HEK293 (cell line): Measurements from ENCODE around the gene C19orf44.

Experiments
- CTCF ChIA-PET: fragments of 350-600 bp; formaldehyde crosslinking; extraction: SDS; loops from one replicate; lab custom pipeline; 2021; ENCODE audit warnings: antibody characterized with exemption; lab: Yijun Ruan, JAX
- POLR2A ChIA-PET: fragments of 300-600 bp; formaldehyde crosslinking; extraction: SDS; loops from one replicate; lab custom pipeline; 2020; ENCODE audit warnings: antibody characterized with exemption, inconsistent platforms; lab: Yijun Ruan, JAX
- H3K27ac ChIP-seq: fragments of 200-500 bp; sonication (Bioruptor generic); 2 replicates; pipeline ENCODE4 v1.5.1; 2014; ENCODE audit warnings: low read depth, low read length, control low read depth, inconsistent platforms; ENCODE audit errors: extremely low read depth
- H3K36me3 ChIP-seq, 2 experiments: fragments of 200-500 bp in 1 of 2; sonication (Bioruptor generic) in 1 of 2; 1 replicate in 1 of 2; 2 replicates in 1 of 2; pipeline ENCODE4 v1.5.1; 2014 to 2017; ENCODE audit warnings: inconsistent platforms in 2 of 2, low read length in 2 of 2; ENCODE audit not compliant: control insufficient read depth in 2 of 2, insufficient read depth in 1 of 2
- H3K4me1 ChIP-seq: fragments of 200-500 bp; sonication (Bioruptor generic); 2 replicates; pipeline ENCODE4 v1.5.1; 2014; ENCODE audit warnings: mild to moderate bottlenecking, low read length, inconsistent platforms; ENCODE audit not compliant: control insufficient read depth, insufficient read depth
- H3K4me3 ChIP-seq: 2 replicates; pipeline ENCODE4 v1.5.1; 2011; ENCODE audit warnings: low read depth, mild to moderate bottlenecking, control low read depth, low read length, moderate library complexity
- H3K9me3 ChIP-seq: fragments of 200-500 bp; sonication (Bioruptor generic); 2 replicates; pipeline ENCODE4 v1.5.1; 2014; ENCODE audit warnings: low read depth, low read length, inconsistent platforms; ENCODE audit not compliant: control insufficient read depth, insufficient read depth
- EGR2 ChIP-seq: fragments of 450-650 bp; formaldehyde crosslinking; IDR thresholded peaks from 2 replicates; pipeline ENCODE4 v1.5.1; 2016; ENCODE audit warnings: low read depth, missing biosample characterization, missing genetic modification characterization
- GLI4 ChIP-seq: fragments of 450-650 bp; formaldehyde crosslinking; IDR thresholded peaks from 2 replicates; pipeline ENCODE4 v1.5.1; 2016; ENCODE audit warnings: missing biosample characterization, missing genetic modification characterization
- GLIS1 ChIP-seq: fragments of 450-650 bp; formaldehyde crosslinking; IDR thresholded peaks from 2 replicates; pipeline ENCODE4 v1.5.1; 2016; ENCODE audit warnings: missing biosample characterization, missing genetic modification characterization
- GLIS2 ChIP-seq: fragments of 450-650 bp; formaldehyde crosslinking; IDR thresholded peaks from 2 replicates; pipeline ENCODE4 v1.5.1; 2016; ENCODE audit warnings: missing biosample characterization, missing genetic modification characterization
- IKZF3 ChIP-seq: fragments of 450-650 bp; IDR thresholded peaks from 2 replicates; pipeline ENCODE4 v1.5.0; 2018; ENCODE audit warnings: missing biosample characterization, mild to moderate bottlenecking, missing genetic modification characterization, moderate library complexity
- PRDM1 ChIP-seq: fragments of 450-650 bp; formaldehyde crosslinking; IDR thresholded peaks from 2 replicates; pipeline ENCODE4; 2016; ENCODE audit warnings: missing biosample characterization, missing genetic modification characterization
- ZBTB17 ChIP-seq: fragments of 450-650 bp; formaldehyde crosslinking; IDR thresholded peaks from 2 replicates; pipeline ENCODE4 v1.5.1; 2016; ENCODE audit warnings: missing biosample characterization, missing genetic modification characterization
- ZBTB20 ChIP-seq: fragments of 450-650 bp; formaldehyde crosslinking; IDR thresholded peaks from 2 replicates; pipeline ENCODE4 v1.5.1; 2016; ENCODE audit warnings: missing biosample characterization, missing genetic modification characterization
- ZFP3 ChIP-seq: fragments of 450-650 bp; formaldehyde crosslinking; IDR thresholded peaks from 2 replicates; pipeline ENCODE4 v1.5.1; 2016; ENCODE audit warnings: low read depth, missing biosample characterization, missing genetic modification characterization
- ZIC2 ChIP-seq: fragments of 450-650 bp; formaldehyde crosslinking; IDR thresholded peaks from 2 replicates; pipeline ENCODE4 v1.5.1; 2016; ENCODE audit warnings: missing biosample characterization, missing genetic modification characterization
- ZNF394 ChIP-seq: fragments of 450-650 bp; formaldehyde crosslinking; IDR thresholded peaks from 2 replicates; pipeline ENCODE4 v1.5.1; 2016; ENCODE audit warnings: missing biosample characterization, missing genetic modification characterization, mild to moderate bottlenecking, moderate library complexity, borderline replicate concordance
- ZNF48 ChIP-seq: fragments of 450-650 bp; formaldehyde crosslinking; IDR thresholded peaks from 2 replicates; pipeline ENCODE4 v1.5.1; 2016; ENCODE audit warnings: missing biosample characterization, missing genetic modification characterization
- ZNF501 ChIP-seq: fragments of 450-650 bp; formaldehyde crosslinking; IDR thresholded peaks from 2 replicates; pipeline ENCODE4 v1.5.1; 2016; ENCODE audit warnings: missing biosample characterization, missing genetic modification characterization
- ZNF529 ChIP-seq: fragments of 450-650 bp; formaldehyde crosslinking; IDR thresholded peaks from 2 replicates; pipeline ENCODE4 v1.5.1; 2017; ENCODE audit warnings: missing genetic modification characterization, missing biosample characterization; ENCODE audit not compliant: insufficient replicate concordance
- ZNF600 ChIP-seq: fragments of 450-650 bp; formaldehyde crosslinking; IDR thresholded peaks from 2 replicates; pipeline ENCODE4 v1.5.1; 2016; ENCODE audit warnings: missing biosample characterization, missing genetic modification characterization
- ZSCAN23 ChIP-seq: fragments of 450-650 bp; formaldehyde crosslinking; IDR thresholded peaks from 2 replicates; pipeline ENCODE4 v1.5.1; 2016; ENCODE audit warnings: missing biosample characterization, missing genetic modification characterization
- TF ChIP-seq, protein P1 (sequence below): fragments of 450-650 bp; formaldehyde crosslinking; IDR thresholded peaks from 2 replicates; pipeline ENCODE4 v1.5.1; 2016; ENCODE audit warnings: missing biosample characterization, missing genetic modification characterization
- TF ChIP-seq, protein P2 (sequence below): fragments of 450-650 bp; formaldehyde crosslinking; IDR thresholded peaks from 2 replicates; pipeline ENCODE4 v1.5.1; 2016; ENCODE audit warnings: missing biosample characterization, missing genetic modification characterization
- TF ChIP-seq, protein P3 (sequence below): fragments of 450-650 bp; formaldehyde crosslinking; IDR thresholded peaks from 2 replicates; pipeline ENCODE4 v1.5.1; 2016; ENCODE audit warnings: missing biosample characterization, missing genetic modification characterization
- TF ChIP-seq, protein P4 (sequence below): fragments of 450-650 bp; formaldehyde crosslinking; IDR thresholded peaks from 2 replicates; pipeline ENCODE4 v1.5.1; 2016; ENCODE audit warnings: missing biosample characterization, missing genetic modification characterization

C19orf44 gene

DNA sequence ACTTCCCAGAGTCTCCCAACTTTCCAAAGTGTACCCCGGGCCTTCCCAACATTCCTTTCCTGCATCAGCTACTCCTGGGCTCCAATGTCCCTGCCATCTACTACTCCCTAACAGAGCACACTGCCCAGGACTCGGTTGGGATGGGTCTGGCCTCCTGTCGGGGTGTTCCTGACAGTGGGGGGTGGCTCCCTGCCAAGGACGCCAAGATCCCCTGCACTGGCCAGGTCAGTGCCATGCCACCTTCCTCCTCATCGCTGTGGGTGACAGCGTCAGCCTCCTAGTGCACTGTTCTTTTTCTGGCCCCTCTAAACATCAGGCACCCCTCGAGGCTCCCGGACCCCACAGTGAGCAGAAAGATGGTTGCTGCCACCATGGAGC, 38.3 kb upstream of the C19orf44 start:
- Histone ChIP-seq H3K4me3 (no peak overlapping the region), H3K27ac (no peak overlapping the region), H3K9me3 (no peaks in the 10 kb centered on the region), H3K36me3 (peaks cover 0 to 3% of the 10 kb centered on the region in 2 experiments; a peak in 2 of 3 replicates), H3K4me1 (peaks cover 7% of the 10 kb centered on the region)
- TF ChIP-seq ZNF394 (tag by site-specific recombination) (0 out of 2 replicates have a peak, but pooled peaks have one; percentile 4), GLIS2 (tag by site-specific recombination) (peak; percentile 64; the same call in 1 of the 2 replicates), IKZF3 (peak; percentile 47; the same call in 1 of the 2 replicates), GLIS1 (tag by site-specific recombination) (peak; percentile 90), ZIC2 (tag by site-specific recombination) (peak; percentile 76), ZSCAN23 (tag by site-specific recombination) (no peak), ZFP3 (tag by site-specific recombination) (no peak), ZNF501 (tag by site-specific recombination) (no peak)
- TF ChIP-seq, protein P1, sequence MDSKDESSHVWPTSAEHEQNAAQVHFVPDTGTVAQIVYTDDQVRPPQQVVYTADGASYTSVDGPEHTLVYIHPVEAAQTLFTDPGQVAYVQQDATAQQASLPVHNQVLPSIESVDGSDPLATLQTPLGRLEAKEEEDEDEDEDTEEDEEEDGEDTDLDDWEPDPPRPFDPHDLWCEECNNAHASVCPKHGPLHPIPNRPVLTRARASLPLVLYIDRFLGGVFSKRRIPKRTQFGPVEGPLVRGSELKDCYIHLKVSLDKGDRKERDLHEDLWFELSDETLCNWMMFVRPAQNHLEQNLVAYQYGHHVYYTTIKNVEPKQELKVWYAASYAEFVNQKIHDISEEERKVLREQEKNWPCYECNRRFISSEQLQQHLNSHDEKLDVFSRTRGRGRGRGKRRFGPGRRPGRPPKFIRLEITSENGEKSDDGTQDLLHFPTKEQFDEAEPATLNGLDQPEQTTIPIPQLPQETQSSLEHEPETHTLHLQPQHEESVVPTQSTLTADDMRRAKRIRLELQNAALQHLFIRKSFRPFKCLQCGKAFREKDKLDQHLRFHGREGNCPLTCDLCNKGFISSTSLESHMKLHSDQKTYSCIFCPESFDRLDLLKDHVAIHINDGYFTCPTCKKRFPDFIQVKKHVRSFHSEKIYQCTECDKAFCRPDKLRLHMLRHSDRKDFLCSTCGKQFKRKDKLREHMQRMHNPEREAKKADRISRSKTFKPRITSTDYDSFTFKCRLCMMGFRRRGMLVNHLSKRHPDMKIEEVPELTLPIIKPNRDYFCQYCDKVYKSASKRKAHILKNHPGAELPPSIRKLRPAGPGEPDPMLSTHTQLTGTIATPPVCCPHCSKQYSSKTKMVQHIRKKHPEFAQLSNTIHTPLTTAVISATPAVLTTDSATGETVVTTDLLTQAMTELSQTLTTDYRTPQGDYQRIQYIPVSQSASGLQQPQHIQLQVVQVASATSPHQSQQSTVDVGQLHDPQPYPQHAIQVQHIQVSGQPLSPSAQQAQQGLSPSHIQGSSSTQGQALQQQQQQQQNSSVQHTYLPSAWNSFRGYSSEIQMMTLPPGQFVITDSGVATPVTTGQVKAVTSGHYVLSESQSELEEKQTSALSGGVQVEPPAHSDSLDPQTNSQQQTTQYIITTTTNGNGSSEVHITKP: peak; percentile 91
- TF ChIP-seq, all 188 proteins: peak for 6
- ChIA-PET POLR2A (interaction anchor here (1.3 kb wide), 1 partner anchor 10 kb away, joined by 4 read pairs; no protein-coding TSS in a partner anchor), CTCF (no interaction called here)

DNA sequence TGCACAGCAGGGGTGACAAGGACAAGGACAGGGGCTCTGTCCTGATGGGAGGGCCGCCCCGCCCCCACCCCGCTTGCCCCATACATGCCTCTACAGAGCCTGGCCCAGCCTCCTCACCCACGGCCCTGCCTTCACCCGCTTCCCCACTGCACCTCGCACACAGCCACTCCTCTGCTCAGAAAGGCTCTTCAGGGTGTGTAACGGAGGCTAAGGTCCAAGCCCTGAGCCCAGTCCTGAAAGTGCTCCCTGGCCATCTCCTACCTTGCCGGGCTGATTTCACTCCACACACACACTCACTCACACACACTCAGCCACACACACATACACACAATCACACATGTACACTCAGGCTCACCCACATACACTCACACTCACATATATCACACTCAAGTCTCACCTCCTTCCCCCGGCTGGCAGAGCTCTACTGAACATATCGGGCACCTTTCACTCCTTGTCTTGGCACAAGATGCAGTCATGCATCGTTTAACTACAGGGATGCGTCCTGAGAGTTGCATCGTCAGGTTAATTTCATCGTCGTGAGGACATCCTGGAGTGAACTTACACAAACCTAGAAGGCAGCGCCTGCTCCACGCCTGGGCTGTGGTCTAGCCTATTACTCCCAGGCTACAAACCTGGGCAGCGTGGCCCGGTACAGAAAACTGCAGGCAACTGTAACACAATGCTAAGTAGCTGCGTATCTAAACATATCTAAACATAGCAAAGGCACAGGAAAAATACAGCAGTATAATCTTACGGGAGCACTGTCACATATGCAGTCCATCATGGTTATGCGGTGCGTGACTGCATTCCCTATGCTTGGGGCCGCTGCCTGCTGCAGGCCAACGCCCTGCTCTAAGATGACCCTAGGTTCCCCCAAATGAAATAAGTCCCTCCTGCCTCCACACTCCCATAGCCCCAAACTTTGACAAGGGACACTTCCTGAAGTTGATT, 37.5 kb upstream of the C19orf44 start:
- Histone ChIP-seq H3K27ac (no peak overlapping the region), H3K36me3 (peaks cover 0 to 3% of the 10 kb centered on the region in 2 experiments; a peak in 2 of 3 replicates), H3K4me1 (peaks cover 7% of the 10 kb centered on the region), H3K9me3 (no peaks in the 10 kb centered on the region), H3K4me3 (no peak overlapping the region)
- ChIA-PET POLR2A (interaction anchor here (1.3 kb wide), 1 partner anchor 10 kb away, joined by 4 read pairs; no protein-coding TSS in a partner anchor), CTCF (no interaction called here)
- TF ChIP-seq ZBTB17 (0 out of 2 replicates have a peak, but pooled peaks have one; percentile 39), GLI4 (tag by site-specific recombination) (0 out of 2 replicates have a peak, but pooled peaks have one; percentile 26), ZNF48 (no peak), ZNF529 (no peak), ZFP3 (tag by site-specific recombination) (no peak), PRDM1 (tag by site-specific recombination) (peak; percentile 65), EGR2 (tag by site-specific recombination) (peak; percentile 49), ZNF600 (tag by site-specific recombination) (peak; percentile 72), ZBTB20 (tag by site-specific recombination) (no peak)
- TF ChIP-seq, protein P2, sequence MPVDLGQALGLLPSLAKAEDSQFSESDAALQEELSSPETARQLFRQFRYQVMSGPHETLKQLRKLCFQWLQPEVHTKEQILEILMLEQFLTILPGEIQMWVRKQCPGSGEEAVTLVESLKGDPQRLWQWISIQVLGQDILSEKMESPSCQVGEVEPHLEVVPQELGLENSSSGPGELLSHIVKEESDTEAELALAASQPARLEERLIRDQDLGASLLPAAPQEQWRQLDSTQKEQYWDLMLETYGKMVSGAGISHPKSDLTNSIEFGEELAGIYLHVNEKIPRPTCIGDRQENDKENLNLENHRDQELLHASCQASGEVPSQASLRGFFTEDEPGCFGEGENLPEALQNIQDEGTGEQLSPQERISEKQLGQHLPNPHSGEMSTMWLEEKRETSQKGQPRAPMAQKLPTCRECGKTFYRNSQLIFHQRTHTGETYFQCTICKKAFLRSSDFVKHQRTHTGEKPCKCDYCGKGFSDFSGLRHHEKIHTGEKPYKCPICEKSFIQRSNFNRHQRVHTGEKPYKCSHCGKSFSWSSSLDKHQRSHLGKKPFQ (tag by site-specific recombination): peak; percentile 59; the same call in 1 of the 2 replicates
- TF ChIP-seq, protein P3, sequence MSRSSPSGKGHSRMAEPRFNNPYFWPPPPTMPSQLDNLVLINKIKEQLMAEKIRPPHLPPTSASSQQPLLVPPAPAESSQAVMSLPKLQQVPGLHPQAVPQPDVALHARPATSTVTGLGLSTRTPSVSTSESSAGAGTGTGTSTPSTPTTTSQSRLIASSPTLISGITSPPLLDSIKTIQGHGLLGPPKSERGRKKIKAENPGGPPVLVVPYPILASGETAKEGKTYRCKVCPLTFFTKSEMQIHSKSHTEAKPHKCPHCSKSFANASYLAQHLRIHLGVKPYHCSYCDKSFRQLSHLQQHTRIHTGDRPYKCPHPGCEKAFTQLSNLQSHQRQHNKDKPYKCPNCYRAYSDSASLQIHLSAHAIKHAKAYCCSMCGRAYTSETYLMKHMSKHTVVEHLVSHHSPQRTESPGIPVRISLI (tag by site-specific recombination): no peak
- TF ChIP-seq, protein P4, sequence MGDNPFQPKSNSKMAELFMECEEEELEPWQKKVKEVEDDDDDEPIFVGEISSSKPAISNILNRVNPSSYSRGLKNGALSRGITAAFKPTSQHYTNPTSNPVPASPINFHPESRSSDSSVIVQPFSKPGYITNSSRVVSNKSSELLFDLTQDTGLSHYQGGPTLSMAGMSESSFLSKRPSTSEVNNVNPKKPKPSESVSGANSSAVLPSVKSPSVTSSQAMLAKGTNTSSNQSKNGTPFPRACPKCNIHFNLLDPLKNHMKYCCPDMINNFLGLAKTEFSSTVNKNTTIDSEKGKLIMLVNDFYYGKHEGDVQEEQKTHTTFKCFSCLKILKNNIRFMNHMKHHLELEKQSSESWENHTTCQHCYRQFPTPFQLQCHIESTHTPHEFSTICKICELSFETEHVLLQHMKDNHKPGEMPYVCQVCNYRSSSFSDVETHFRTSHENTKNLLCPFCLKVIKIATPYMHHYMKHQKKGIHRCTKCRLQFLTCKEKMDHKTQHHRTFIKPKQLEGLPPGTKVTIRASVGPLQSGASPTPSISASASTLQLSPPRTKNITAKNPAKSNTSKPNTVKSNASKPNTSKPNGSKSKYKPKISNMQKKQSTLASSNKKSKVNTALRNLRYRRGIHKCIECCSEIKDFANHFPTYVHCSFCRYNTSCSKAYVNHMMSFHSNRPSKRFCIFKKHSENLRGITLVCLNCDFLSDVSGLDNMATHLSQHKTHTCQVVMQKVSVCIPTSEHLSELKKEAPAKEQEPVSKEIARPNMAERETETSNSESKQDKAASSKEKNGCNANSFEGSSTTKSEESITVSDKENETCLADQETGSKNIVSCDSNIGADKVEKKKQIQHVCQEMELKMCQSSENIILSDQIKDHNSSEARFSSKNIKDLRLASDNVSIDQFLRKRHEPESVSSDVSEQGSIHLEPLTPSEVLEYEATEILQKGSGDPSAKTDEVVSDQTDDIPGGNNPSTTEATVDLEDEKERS (tag by site-specific recombination): no peak
